GM23338 (cell line): ENCODE results near the gene WNK1. TPM values are rescaled to one million over a fixed set of nuclear protein-coding genes. Genes with fewer than 3 reads are reported as not detected.

Experiments used
- ATAC-seq: fragments of 200-7000 bp; cut with Tn5 transposase; 3 replicates; pipeline ENCODE4 v1.9.1; 2020
- DNase-seq: peaks from one replicate; pipeline ENCODE4 v3.0.0-alpha.2; 2015; ENCODE audit warnings: low spot score
- H2AFZ ChIP-seq: fragments of 200-600 bp; sonication (generic); 2 replicates; pipeline ENCODE4 v1.8.0; 2016; ENCODE audit warnings: antibody characterized with exemption, mild to moderate bottlenecking, moderate library complexity
- H3F3A ChIP-seq: fragments of 200-600 bp; sonication (generic); replicated peaks from 2 replicates; pipeline ENCODE4 v1.8.0; 2017; ENCODE audit warnings: antibody characterized with exemption, mixed run types, low read depth
- H3K27ac ChIP-seq: fragments of 200-600 bp; sonication (generic); 2 replicates; pipeline ENCODE4 v1.6.1; 2016; ENCODE audit warnings: low read depth
- H3K27me3 ChIP-seq: fragments of 200-600 bp; sonication (generic); 2 replicates; pipeline ENCODE4 v1.8.0; 2016; ENCODE audit warnings: mild to moderate bottlenecking, mixed run types, moderate library complexity; ENCODE audit not compliant: insufficient read depth
- H3K36me3 ChIP-seq: fragments of 200-600 bp; sonication (generic); 2 replicates; pipeline ENCODE4 v1.8.0; 2016; ENCODE audit warnings: mild to moderate bottlenecking; ENCODE audit not compliant: insufficient read depth
- H3K4me1 ChIP-seq: fragments of 200-600 bp; sonication (generic); 2 replicates; pipeline ENCODE4 v1.8.0; 2016; ENCODE audit warnings: mild to moderate bottlenecking, moderate library complexity; ENCODE audit not compliant: insufficient read depth
- H3K4me2 ChIP-seq: fragments of 200-600 bp; sonication (generic); 2 replicates; pipeline ENCODE4 v1.7.1; 2017; ENCODE audit warnings: mixed run types
- H3K4me3 ChIP-seq: fragments of 200-600 bp; sonication (generic); 2 replicates; pipeline ENCODE4 v1.6.1; 2016; ENCODE audit warnings: mixed run types
- H3K79me2 ChIP-seq: fragments of 200-600 bp; sonication (generic); replicated peaks from 2 replicates; pipeline ENCODE4 v1.8.0; 2017; ENCODE audit warnings: mild to moderate bottlenecking; ENCODE audit not compliant: insufficient read depth
- H3K9me2 ChIP-seq: fragments of 200-600 bp; sonication (generic); 2 replicates; pipeline ENCODE4 v1.8.0; 2017; ENCODE audit not compliant: insufficient read depth
- H4K20me1 ChIP-seq: fragments of 200-600 bp; sonication (generic); replicated peaks from 2 replicates; pipeline ENCODE4 v1.8.0; 2017; ENCODE audit warnings: mild to moderate bottlenecking; ENCODE audit not compliant: insufficient read depth
- H3K27ac Mint-ChIP-seq: 2 replicates; pipeline ENCODE4 v1.8.0; 2020; ENCODE audit warnings: inconsistent platforms, mild to moderate bottlenecking, moderate library complexity, mixed read lengths
- H3K27me3 Mint-ChIP-seq: 3 replicates; pipeline ENCODE4 v1.8.0; 2022; ENCODE audit warnings: low read depth, mild to moderate bottlenecking, moderate library complexity, mixed read lengths, inconsistent platforms; ENCODE audit not compliant: insufficient read depth, poor library complexity
- H3K36me3 Mint-ChIP-seq: 3 replicates; pipeline ENCODE4 v1.8.0; 2021; ENCODE audit warnings: low read depth, mild to moderate bottlenecking, inconsistent platforms, moderate library complexity, mixed read lengths
- H3K4me1 Mint-ChIP-seq: 3 replicates; pipeline ENCODE4 v1.8.0; 2020; ENCODE audit warnings: mild to moderate bottlenecking, inconsistent platforms, mixed read lengths
- H3K4me3 Mint-ChIP-seq: 3 replicates; pipeline ENCODE4 v1.8.0; 2021; ENCODE audit warnings: moderate library complexity, mild to moderate bottlenecking, inconsistent platforms, mixed read lengths
- H3K9me3 Mint-ChIP-seq: 3 replicates; pipeline ENCODE4 v1.8.0; 2020; ENCODE audit warnings: moderate library complexity, mild to moderate bottlenecking, inconsistent platforms, mixed read lengths
- CREB1 ChIP-seq: fragments of 250-450 bp; sonication (Bioruptor Pico); IDR thresholded peaks from 2 replicates; pipeline ENCODE4 v1.5.0; 2020; ENCODE audit warnings: low read depth, mild to moderate bottlenecking, moderate library complexity
- CTCF ChIP-seq, 2 experiments: fragments of 200-600 bp in 1 of 2; sonication (generic) in 1 of 2; conservative IDR thresholded peaks; 2 replicates each; pipeline versions ENCODE4 v1.5.1 to v1.6.1; 2016 to 2017; ENCODE audit warnings: antibody characterized with exemption in 2 of 2, low read depth in 2 of 2, mild to moderate bottlenecking in 2 of 2, moderate library complexity in 1 of 2
- ETS1 ChIP-seq: IDR thresholded peaks from 2 replicates; pipeline ENCODE4 v1.6.1; 2016; ENCODE audit warnings: antibody characterized with exemption
- EZH2 ChIP-seq: fragments of 200-600 bp; sonication (generic); IDR thresholded peaks from one replicate; pipeline ENCODE4 v1.8.0; 2017; ENCODE audit warnings: antibody characterized with exemption, mild to moderate bottlenecking, low read depth; ENCODE audit not compliant: unreplicated experiment
- EZH2phosphoT487 ChIP-seq: fragments of 200-600 bp; sonication (generic); IDR thresholded peaks from one replicate; pipeline ENCODE4 v1.8.1; 2018; ENCODE audit warnings: antibody characterized with exemption; ENCODE audit not compliant: unreplicated experiment
- JUNB ChIP-seq: IDR thresholded peaks from one replicate; pipeline ENCODE4 v1.6.1; 2016; ENCODE audit warnings: antibody characterized with exemption; ENCODE audit not compliant: unreplicated experiment
- NANOG ChIP-seq: IDR thresholded peaks from 2 replicates; pipeline ENCODE4 v1.6.1; 2016; ENCODE audit warnings: antibody characterized with exemption, borderline replicate concordance
- POLR2AphosphoS5 ChIP-seq: IDR thresholded peaks from 2 replicates; pipeline ENCODE4 v1.6.1; 2016; ENCODE audit warnings: antibody characterized with exemption, low read depth
- REST ChIP-seq: IDR thresholded peaks from one replicate; pipeline ENCODE4 v1.6.1; 2018; ENCODE audit warnings: antibody characterized with exemption; ENCODE audit not compliant: unreplicated experiment
- STAT1 ChIP-seq: IDR thresholded peaks from one replicate; pipeline ENCODE4 v1.6.1; 2016; ENCODE audit warnings: antibody characterized with exemption; ENCODE audit not compliant: unreplicated experiment
- ZNF114 ChIP-seq: fragments of 250-450 bp; sonication (Bioruptor Pico); IDR thresholded peaks from 2 replicates; pipeline ENCODE4 v1.5.0; 2020; ENCODE audit warnings: mild to moderate bottlenecking, moderate library complexity
- ZNF331 ChIP-seq: fragments of 250-450 bp; sonication (Bioruptor Pico); IDR thresholded peaks from 2 replicates; pipeline ENCODE4 v1.5.0; 2020; ENCODE audit warnings: low read depth, mild to moderate bottlenecking, moderate library complexity
- ZNF462 ChIP-seq: fragments of 250-450 bp; sonication (Bioruptor Pico); IDR thresholded peaks from 2 replicates; pipeline ENCODE4 v1.5.0; 2020; ENCODE audit warnings: mild to moderate bottlenecking, moderate library complexity
- polyA plus RNA-seq: library from polyadenylated mRNA; unstranded; fragments of >200 nt; fragmentation: Nextera tagmentation; extraction: Ambion mirVana; gene quantifications from 2 replicates; pipeline ENCODE4 v1.2.1, GENCODE V29; 2016
- total RNA-seq: library from RNA; depleted of rRNA; stranded (reverse); fragments of >200 nt; shearing (Covaris generic); gene quantifications from 2 replicates; pipeline ENCODE4 v1.2.3, GENCODE V29; 2014

Gene WNK1
- total and polyA plus RNA-seq, 2 experiments from 2014 or later, result 86.8 to 114 TPM

- Mint-ChIP-seq H3K27me3 (no peaks in the 10 kb centered on the region), H3K27ac (no peak overlapping the region), H3K4me1 (no peaks in the 10 kb centered on the region), H3K36me3 (peaks cover 15% of the 10 kb centered on the region; the same call in 2 of the 3 replicates), H3K9me3 (no peaks in the 10 kb centered on the region), H3K4me3 (no peak overlapping the region)
- no peak overlapping the region for H3K4me3 ChIP-seq
- TF ChIP-seq ZNF331, result no peak
- no peak for TF ChIP-seq REST
- TF ChIP-seq NANOG, result no peak
- TF ChIP-seq ETS1, result no peak
- TF ChIP-seq EZH2, result no peak
- no peak for TF ChIP-seq CTCF (conservative IDR thresholded peaks at IDR 0.05; ENCODE audit: low read depth in 2 of 2)
- no peak for TF ChIP-seq ZNF462
- no peak for TF ChIP-seq STAT1
- no peak for TF ChIP-seq POLR2AphosphoS5
- no peak for TF ChIP-seq JUNB
- TF ChIP-seq EZH2phosphoT487, result no peak
- no peak for TF ChIP-seq CREB1 (CRISPR knock-in tag)
- TF ChIP-seq ZNF114 (CRISPR knock-in tag), result no peak
- H3K4me2 ChIP-seq, result no peak overlapping the region
- no peaks in the 10 kb centered on the region for H3K9me2 ChIP-seq
- no peaks in the 10 kb centered on the region for H3F3A ChIP-seq
- no peak for ATAC-seq
- H3K27me3 ChIP-seq, result no peaks in the 10 kb centered on the region
- peak overlapping the region; percentile 28; the same call in 1 of the 2 replicates for H3K27ac ChIP-seq
- H2AFZ ChIP-seq, result no peak overlapping the region
- no peaks in the 10 kb centered on the region for H3K79me2 ChIP-seq
- no peak for DNase-seq
- no peaks in the 10 kb centered on the region for H3K36me3 ChIP-seq
- H4K20me1 ChIP-seq, result peaks cover 3% of the 10 kb centered on the region; the same call in 1 of the 2 replicates
- H3K4me1 ChIP-seq, result no peaks in the 10 kb centered on the region
Measured at GRCh38 chr12:870378-870777, 118.0 kb downstream of the WNK1 start.
